EL (cell line): ENCODE measurements around the gene COL2A1.

Experiments
- DNase-seq: peaks from one replicate; pipeline ENCODE4 v3.0.0-alpha.2; 2016

The COL2A1 gene

DNA sequence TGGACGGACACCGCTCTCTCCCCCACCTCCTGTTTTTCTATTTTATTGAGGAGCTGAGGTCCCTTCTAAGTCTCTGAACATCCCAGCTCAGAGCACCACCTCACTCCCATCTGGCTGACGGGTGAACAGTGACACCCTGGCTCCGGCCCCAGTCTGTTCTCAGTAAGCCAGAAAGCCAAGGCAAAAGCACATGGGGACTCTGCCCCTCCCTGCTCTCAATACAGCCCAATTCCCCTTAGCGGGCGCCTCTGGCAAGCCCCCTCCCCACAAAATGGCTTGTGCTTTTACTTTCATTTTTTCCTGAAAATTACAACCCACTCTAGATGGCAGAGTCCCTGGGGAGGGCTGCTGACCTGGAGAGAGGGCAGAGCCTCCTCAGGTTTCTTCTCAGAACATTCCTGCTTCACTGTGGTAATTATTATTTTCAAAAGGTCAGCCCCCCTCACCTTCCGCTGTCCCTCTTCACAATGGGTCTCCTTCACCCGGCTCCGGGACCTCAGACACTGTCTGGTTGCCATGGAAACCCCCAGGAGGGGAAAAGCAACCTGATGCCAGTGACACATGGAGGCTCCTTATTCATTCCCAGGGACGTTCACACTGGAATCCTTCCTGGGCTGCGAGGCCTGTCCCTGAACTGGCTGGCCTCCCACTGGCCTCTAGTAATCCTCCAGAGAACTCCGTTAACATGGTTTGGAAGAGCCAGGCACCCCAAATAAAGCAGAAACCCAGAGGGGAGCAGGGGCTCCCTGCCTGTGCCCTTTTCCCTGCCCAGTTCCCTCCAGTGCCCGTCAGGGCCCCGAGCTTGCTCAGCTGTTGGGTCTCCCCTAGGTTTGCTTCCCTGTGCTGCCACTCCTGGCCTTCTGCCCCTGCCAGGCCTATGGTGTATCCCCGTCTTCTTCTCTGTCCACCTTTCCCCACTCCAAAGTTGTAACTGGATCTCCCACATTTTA lies 15.9 kb downstream of the COL2A1 start:
- DNase-seq: no peak

DNA sequence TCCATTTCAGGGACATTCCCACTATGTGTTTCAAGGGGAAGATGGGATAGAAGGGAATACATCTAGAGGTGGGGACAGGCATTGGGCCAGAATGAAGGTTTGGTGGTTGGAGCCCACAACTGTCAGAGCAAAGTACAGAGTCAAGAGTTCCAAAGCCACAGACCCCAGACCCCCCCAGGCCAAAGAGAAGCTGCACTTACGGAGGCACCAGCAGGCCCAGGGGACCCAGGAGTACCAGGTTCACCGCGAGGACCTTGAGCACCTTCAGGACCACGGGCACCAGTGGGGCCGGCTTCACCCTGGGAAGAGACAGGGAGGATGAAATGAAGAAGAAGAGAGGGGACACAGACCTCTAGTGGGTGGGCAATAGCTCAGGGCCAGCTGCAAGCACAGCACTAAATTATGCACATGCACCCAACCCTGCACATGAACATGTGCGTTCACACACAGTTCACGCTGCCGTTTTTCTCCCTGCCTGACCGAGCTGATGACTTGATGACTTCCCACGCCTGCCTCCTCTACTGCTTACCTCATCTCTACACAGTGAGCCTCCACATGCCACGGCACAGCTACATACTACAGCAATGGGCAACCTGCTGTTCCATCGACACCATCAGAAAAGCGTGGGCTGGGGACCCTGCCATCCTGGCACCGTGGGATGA lies 16.7 kb downstream of the COL2A1 start:
- no peak for DNase-seq

DNA sequence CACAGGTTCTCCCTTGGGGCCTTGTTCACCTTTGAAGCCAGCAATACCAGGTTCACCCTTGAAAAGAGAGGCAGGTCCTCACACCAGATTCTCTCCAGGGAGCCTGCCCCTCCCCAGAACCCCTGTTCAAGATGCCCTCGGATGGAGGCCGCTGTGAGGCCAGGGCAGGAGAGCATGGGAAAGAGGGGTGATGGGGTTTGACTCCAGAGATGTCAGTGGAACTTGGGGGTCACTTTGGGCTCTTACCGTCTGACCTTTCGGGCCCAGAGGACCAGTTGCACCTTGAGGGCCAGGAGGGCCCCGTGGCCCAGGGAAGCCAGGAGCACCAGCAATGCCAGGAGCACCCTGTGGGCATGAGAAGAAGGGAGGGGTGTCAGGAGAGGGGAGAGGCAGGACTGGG lies 17.4 kb downstream of the COL2A1 start:
- no peak for DNase-seq

DNA sequence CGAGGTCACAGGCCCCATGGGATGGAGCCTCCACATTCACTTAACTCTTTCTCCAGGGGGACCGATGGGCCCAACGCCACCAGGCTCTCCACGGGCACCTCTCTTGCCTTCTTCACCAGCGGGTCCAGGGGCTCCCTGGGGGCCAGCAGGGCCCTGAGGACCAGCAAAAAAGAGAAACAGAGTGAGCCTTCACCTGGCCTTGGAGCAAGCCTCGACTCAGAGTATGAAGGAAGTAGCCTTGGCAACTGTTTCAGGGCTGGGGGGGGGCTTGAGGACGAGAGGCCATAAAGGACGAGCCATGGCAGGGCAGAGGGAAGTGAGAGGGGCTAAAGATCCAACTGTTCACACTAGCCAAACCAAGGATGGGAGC lies 18.0 kb downstream of the COL2A1 start:
- DNase-seq: no peak

DNA sequence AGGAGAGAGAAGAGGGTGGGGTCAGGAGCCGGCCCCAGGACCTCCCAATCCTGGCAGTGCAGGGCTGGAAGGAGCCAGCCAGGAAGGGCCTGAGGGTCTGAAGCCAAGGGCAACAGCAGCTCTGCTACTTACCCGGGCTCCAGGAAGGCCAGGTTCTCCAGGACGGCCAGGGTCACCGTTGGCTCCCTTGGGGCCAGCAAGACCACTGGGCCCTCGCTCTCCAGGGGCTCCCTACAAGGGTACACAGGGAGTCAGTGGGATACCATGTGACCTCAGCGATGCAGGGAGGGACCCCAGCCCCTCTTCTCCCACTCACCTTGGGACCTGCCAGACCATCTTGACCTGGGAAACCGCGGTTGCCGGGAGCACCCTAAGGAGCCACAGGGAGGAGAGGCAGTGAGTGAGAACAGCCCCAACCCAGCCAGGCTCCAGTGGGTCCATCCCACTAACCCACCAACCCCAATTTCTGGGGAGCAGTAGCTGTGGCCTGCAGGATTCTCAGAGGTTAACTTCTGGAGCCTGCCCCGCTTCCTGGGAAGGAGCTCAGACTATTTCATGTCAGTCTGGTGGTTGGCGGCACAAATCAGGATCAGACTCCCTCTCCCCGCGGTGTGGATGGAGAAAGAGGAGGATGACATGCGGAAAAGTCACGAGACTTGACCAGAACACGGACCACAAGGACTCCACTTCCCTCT lies 18.5 kb downstream of the COL2A1 start:
- DNase-seq: no peak

DNA sequence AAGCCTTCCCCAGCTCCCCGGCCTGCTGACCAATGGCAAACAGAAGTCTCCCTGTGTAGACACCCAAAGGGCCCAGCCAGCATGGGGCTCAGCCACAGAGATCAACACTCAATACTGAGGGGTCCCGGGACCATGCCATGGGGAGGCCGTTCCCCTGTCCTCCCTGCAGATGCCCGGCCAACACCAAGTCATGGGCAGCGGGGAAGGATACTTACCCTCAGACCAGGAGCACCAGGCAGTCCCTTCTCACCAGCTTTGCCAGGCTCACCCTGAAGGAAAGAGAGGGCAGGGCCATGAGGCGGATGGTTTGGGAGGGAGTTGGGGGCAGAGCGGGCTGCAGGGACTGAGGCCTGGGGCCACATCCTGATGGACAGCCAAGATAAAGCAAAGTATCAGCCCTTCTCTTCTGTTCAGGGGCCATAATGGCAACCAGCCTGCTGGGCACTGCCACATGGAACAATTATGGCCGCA lies 19.9 kb downstream of the COL2A1 start:
- no peak for DNase-seq

DNA sequence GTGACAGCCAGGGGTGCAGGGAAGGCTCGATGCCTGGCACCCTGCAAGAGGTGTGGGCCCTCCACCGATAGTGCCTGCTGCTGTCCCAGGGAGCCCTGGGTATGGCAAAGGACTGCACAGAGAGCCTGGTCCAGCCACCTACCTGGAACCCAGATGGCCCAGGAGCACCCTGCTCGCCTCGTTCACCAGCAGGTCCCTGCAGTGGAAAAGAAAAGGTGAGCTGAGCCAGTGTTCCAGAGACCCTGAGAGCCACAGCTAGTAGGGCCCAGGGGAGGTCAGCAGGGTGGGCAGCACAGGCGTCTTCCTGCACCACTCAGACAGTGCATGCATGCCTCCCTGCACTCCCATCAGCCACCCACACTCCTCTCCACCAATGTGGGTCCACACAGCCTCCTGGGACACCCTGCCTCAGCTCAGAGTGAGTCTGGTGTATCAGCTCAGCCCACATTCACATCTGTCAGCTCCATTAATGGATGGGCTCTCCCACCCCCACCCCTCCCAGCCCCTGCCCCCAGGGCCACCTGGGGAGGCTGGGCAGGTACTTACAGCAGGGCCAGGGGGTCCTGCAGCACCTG lies 20.6 kb downstream of the COL2A1 start:
- DNase-seq: no peak

DNA sequence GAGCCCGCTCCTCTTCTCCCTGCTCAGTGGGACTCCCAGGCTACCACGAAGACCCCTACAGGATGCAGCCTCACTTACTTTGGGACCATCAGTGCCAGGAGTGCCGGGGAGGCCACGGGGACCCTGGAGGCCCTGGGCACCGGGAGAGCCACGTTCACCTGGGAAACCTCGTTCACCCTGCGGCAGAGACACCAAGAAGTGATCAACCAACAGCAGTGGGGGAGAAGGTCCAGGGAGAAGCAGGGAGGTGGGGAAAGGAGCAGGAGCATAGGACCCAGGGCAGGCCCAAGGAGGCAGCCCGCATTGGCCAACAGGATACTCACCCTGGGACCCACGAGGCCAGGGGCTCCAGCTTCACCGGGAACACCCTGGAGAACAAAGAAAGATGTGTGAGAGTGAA lies 21.5 kb downstream of the COL2A1 start:
- no peak for DNase-seq

DNA sequence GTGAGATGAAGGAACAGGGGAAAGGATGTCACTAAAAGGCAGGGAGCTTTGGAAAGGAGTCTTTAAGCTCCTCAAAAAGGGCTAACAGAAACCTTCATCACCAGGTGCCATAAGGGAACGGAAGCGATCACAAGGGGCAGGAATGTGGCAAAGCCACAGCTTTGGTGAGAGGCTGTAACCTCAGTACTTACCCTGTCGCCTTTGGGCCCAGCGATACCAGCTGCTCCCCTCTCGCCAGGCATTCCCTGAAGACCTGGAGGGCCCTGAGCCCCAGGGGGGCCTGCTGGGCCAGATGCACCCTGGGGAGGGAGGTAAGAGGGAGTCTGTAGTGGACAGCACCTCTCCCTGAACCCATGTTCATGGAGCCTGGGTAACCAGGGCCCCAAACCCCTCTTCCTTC lies 22.0 kb downstream of the COL2A1 start:
- DNase-seq: no peak

DNA sequence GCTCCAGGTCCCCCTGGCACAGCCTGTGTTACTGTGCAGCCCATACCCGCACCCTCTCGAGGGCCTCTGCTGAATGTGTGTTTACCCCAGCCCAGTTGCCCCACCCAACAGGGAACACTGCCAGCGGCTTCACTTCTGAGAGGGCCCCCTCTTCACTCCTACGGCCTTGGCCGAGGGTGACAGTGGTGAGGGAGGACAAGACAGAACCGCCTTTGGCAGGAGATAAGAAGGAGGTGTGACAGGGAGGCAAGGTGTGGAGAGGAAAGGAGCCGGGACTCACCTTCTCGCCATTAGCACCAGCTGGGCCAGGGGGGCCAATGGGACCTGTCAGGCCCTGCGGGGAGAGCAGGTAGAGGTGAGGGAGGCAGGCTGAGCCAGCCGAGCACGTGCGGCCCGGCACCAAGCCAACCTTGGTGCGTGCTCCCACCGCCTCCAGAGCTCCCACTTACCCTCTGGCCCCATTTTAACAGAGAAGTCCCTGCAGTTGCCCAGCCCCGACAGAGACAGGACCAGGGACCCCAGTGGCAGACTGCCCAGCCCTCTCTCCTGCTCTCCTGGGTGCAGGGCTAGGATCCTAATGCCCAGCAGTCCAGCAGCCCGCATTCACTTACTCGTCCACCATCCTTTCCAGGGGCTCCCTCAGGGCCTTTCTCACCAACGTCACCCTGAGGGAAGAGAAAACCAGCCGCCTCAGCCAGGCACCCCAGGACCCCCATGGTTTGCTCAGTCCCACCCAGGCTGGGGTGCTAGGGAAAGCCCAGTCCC lies 22.6 kb downstream of the COL2A1 start:
- DNase-seq: no peak

DNA sequence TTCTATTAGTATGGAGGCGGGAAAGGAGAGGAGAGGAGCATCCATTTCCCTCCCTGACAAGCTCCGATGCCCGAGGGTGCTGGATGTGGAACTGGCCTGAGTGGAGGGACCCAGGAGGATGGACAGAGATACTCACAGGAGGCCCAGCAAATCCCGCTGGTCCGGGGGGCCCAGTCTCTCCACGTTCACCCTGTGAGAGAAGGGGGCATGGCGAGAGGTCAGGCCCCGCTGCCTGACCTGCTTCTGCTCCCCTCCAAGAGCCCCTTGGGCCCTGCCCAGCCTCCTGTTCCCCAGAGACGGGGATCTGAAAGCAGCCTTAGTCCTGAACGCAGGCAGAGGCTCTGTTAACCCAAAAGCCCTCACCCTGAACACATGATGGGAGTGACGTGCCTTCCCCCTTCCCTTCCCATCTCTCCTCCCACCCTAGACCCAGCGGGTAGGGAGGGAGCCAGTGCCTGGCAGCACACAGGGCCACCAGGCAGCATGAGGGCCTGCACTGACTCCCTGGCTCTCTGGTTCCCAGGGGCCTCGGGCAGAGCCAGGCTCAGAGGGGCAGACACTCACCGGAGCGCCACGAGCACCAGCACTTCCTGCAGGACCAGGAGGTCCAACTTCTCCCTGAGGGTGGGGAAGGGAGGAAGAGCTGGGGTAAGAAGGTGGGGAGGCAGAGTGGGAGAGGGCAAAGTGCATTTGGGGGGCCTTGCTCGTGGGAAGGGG lies 23.3 kb downstream of the COL2A1 start:
- DNase-seq: no peak

DNA sequence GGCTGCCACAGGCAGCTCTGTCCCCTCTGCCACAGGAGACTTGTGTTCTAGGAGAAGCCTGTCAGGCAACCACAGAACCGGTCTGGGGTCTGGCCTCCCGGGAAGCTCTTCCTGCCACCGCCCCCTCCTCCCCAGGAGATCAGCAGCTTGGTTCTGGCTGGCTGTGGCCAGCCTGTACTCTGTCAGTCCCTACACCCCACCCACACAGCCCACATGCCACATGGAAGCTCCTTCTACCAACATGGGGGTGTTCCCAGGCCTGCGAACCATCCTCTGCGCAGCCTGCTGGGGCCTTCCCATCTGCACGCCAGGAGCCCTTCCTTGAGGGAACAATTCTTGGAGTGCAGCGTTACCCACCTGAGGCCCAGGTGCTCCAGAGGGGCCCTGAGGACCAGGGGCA lies 24.1 kb downstream of the COL2A1 start:
- no peak for DNase-seq

DNA sequence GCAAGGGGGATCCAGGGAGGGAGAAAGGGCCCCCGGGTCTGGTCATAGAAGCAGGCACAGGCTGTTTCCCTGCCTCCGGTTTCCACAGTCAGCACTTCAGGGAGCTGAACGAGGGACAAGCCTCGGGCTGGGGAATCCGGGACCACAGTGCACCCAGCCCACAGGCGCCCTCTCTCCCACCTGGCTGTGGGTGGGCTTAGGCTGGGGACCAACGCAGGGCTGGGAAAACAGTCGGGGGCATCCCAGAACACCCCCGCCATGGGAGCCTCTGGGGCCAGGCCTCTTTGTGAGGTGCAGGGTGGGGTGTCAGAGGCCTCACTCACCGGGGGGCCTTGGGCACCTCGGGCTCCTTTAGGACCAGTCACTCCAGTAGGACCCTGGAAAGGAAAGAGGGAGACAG lies 24.6 kb downstream of the COL2A1 start:
- DNase-seq: no peak

DNA sequence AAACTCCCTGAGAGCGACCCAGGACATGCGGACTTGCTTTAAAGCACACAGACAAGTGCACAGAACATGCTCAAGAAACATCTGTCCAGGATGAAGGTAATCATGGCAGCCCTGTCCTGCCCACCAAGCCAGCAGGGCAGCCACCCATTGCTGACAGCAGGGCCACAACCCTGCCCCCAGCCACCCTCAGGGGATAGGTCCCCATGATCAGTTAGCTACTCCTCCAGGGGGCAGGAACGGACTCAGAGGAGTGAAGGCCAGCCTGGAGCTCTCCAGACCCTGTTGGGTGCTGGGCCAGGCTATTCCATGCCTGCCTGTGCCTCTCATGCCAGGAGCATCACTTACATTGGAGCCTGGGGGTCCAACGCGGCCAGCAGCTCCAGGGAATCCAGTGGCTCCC lies 25.1 kb downstream of the COL2A1 start:
- DNase-seq: no peak

DNA sequence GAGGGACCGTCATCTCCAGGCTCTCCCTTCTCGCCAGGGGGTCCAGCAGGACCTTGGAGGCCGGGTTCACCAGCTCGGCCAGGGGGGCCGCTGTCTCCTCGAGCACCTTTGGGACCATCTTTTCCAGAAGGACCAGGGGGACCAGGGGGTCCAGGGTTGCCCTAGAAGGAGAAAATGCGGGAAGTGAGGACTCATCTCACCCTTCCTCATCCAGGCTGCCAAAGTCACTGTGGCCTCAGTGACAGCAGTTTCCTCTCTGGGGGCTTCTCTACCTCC lies 25.7 kb downstream of the COL2A1 start:
- no peak for DNase-seq

DNA sequence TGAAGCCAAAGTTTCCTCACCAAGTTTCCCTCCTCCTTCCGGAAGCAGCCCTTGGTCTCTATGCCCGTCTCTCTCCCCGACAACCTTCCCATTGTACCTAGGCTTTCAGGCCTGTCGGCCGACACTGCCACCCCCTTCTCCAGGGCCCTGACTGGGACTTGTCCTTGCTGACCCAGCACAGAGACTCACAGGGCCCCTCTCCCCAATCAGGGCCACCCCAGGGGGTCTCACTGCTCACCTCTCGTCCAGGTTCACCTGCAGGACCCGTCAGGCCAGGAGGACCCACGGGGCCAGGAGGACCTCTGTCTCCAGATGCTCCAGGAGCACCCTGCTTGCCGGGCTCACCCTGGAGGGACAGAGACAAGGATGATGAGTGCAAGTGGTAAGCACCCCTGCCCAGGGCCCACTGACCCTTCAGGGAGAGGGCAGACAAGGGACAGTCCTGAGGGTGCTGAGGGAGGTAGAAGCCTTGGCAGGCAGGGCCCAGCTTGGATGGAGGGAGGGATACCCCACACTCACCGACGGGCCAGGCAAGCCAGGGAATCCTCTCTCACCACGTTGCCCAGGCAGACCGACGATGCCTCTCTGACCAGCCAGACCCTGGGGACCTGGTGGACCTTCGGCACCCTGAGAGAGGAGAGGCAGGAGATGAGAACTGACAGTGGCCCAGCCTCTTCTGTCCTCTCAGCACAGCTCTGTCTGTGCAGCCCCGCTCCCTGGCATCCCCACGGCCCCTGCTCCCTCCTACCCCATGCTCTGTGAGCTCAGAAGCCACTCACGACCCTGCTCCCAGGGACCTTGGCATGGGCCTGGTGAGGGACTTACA lies 26.3 kb downstream of the COL2A1 start:
- no peak for DNase-seq

DNA sequence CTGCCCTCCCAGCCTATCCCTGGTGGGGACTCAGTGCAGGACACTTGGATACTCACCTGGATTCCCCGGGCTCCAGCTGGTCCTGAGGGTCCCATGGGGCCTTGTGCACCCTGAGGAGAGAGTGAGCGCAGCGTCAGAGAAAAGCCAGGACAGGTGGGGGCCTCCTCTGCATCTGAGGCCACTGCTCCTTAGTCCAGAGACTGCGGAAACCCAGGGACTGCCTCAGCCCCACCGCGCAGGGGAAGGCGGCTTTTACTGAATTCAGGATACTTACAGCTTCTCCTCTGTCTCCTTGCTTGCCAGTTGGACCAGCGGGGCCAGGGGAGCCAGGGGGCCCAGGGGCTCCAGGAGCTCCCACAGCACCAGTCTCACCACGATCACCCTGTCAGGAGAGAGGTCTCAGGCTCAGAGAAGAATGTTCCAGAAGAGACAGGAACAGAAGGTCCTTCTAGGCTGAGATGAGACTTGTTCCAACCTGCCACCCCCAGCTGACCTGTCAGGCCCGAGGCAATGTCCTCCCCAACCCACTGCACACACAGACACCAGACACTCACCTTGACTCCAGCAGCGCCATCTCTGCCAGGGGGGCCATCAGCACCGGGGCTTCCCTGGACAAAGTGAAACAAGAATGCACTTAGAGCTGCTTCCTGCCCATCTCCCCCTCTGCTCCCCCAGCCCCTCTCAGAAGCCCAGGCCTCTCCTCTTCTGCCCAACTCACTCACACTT lies 27.1 kb downstream of the COL2A1 start:
- no peak for DNase-seq

DNA sequence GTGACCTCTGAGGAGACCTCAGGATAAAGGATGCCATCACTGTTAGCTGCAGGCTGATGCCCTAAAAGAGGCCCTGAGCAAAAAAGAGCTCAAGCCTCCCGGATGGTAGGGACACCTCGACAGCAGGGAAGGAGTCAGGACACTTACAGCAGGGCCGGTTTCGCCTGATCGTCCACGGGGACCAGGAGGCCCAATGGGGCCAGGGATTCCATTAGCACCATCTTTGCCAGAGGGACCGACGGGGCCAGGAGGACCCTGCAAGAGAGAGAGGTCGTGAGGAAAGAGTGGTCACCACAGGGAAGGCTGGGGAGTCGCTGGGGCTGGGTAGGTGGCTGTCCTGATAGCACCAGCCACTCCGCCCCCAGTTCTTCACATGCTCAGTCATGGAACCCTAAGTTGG lies 28.5 kb downstream of the COL2A1 start:
- no peak for DNase-seq

DNA sequence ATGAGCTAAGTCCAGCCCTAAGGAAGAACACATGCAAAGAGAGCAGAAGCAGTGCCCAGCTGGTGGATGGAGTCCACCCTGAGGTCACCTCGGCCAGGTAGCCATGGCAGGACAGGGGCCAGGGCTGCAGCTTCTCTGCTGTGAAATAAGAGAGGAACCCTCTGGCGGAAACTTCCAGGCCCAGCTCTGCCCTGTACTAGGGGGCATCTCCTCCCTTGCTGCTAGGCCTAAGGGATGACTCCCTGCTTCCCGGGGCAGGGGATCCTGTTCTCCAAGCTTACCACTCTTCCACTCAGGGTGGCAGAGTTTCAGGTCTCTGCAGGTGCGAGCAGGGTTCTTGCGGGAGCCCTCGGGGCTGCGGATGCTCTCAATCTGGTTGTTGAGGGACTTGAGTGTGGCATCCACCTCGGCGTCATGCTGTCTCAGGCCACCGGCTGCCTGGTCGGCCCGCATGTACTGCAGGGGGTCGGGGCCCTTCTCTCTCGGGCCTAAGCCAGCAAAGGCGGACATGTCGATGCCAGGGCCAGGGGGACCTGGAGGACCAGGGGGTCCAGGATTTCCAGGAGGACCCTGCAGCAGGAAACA lies 29.1 kb downstream of the COL2A1 start:
- DNase-seq: no peak

DNA sequence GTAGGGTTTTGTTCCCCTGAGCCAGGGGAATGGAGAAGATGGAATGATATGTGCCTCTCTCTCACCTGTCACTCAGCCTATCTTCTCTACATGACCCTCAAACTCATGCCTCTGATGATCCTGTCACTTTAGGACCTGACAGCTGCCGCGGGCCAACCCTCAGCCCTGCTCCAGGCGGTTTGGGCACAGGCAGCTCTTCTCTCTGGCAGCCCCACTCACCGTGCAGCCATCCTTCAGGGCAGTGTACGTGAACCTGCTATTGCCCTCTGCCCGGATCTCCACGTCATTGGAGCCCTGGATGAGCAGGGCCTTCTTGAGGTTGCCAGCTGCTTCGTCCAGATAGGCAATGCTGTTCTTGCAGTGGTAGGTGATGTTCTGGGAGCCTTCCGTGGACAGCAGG lies 30.4 kb downstream of the COL2A1 start:
- DNase-seq: no peak
